Mucosa of gallbladder (tissue), 1 donor: Measurements from ENCODE around the gene RNF121. TPM values are rescaled to one million over a fixed set of nuclear protein-coding genes. Genes with fewer than 3 reads are reported as not detected.

Experiments
- DNase-seq: peaks from one replicate; pipeline ENCODE4 v3.0.0-alpha.2; 2020; ENCODE audit warnings: low spot score
- total RNA-seq: library from RNA; stranded (reverse); gene quantifications from one replicate; pipeline ENCODE4 v1.2.1, GENCODE V29; 2021
- donor health status: DM: no; HTN: no; CAD: no.

RNF121 gene
- total RNA-seq, 1 donor from 2014 or later = 38.7 TPM

GRCh38 chr11:72037554-72038311 is 108.9 kb downstream of the RNF121 start:
- no peak for DNase-seq

GRCh38 chr11:72038491-72038890 is 109.6 kb downstream of the RNF121 start:
- peak; percentile 54 for DNase-seq

GRCh38 chr11:72039031-72039855 is 110.4 kb downstream of the RNF121 start:
- DNase-seq = peak; percentile 45

GRCh38 chr11:72039856-72040401 is 111.1 kb downstream of the RNF121 start:
- DNase-seq = no peak

GRCh38 chr11:72040491-72041363 is 111.9 kb downstream of the RNF121 start:
- DNase-seq = peak; percentile 96

- DNase-seq = peak; percentile 79
Observed at GRCh38 chr11:72041364-72042063, 112.7 kb downstream of the RNF121 start.

GRCh38 chr11:72042064-72042745 is 113.4 kb downstream of the RNF121 start:
- DNase-seq = no peak

GRCh38 chr11:72045849-72046248 is 117.0 kb downstream of the RNF121 start:
- DNase-seq = no peak

Other genes starting within 250 kb of the RNF121 start
- not detected for gene DEFB108B, start 95.8 kb upstream of the RNF121 start, total RNA-seq
- gene DEFB131B, start 50.6 kb upstream of the RNF121 start, total RNA-seq = not detected
- gene XNDC1N, start 452 bp upstream of the RNF121 start, total RNA-seq = 11.6 TPM
- 10.6 TPM for gene IL18BP, start 69.9 kb downstream of the RNF121 start, total RNA-seq
- gene NUMA1, start 151.5 kb downstream of the RNF121 start, total RNA-seq = 261 TPM
- 12.9 TPM for gene LRRC51, start 151.8 kb downstream of the RNF121 start, total RNA-seq
- gene LAMTOR1, start 174.3 kb downstream of the RNF121 start, total RNA-seq = 81.7 TPM
- gene TOMT, start 176.9 kb downstream of the RNF121 start, total RNA-seq = not detected
- gene ANAPC15, start 183.6 kb downstream of the RNF121 start, total RNA-seq = 33.3 TPM
- 0.26 TPM for gene FOLR3, start 206.7 kb downstream of the RNF121 start, total RNA-seq